GM18873 (cell line): ENCODE measurements around the gene KCTD14.
"Not testable (repeated sequence)": the region's sequence is repeated elsewhere in the genome, so short reads cannot be mapped to it uniquely, and the experiment has no call there.

Experiments used
- ATAC-seq: cut with Tn5 transposase; IDR thresholded peaks from one replicate; pipeline ENCODE4 v1.9.1; 2021; ENCODE audit warnings: mild to moderate bottlenecking, moderate library complexity, moderate number of reproducible peaks; ENCODE audit not compliant: unreplicated experiment, low FRiP score

KCTD14 gene, protein sequence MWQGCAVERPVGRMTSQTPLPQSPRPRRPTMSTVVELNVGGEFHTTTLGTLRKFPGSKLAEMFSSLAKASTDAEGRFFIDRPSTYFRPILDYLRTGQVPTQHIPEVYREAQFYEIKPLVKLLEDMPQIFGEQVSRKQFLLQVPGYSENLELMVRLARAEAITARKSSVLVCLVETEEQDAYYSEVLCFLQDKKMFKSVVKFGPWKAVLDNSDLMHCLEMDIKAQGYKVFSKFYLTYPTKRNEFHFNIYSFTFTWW

DNA sequence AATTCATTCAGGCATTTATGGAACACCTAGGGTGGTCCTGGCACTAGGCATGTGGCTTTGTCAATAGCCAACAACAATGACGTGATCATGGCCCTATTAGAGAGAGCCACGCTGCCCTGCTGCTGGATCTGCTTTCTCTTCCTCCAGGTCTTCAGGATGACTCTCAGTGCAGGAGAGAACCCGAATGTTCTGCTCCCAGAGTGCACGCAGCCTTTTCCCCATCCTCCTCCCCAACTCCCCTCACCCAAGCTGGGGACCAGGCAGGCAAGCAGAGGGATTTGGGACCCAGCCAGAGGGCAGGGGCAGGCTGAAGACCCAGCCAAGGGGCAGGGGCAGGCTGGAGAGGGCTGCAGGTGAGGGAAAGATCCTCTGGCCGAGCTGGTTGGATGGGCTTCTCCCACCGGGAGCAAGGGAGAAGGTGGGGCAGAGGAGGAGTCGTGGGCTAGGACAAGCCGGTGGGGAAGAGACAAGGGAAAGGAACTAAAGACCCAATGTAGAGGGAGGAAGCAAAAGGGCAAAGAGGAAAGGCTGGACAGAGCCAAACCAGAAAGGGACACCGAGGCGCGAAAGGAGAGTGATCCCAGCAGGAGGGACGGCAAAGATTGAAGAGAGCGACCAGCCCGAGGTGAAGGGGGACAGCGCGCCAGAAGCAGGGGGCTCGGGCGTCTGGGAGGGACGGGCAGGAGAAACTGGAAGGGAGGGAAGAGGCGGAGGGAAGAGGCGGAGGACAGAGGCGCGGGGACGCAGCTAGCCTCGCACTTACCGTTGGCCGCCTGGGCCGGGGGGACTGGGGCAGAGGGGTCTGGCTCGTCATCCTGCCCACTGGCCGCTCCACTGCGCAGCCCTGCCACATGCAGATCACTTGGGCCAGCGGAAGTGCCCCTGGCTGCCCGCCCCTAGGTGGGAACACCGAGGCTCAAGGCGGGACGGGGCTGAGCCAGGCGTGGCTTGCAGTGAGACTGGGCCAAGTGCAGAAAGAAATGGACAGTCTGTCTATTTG is at the start of gene KCTD14:
TSS of gene KCTD14 (minus strand) at position 880 of the 1,000 bp plus-strand sequence. CDS start at position 853, 27 bp downstream.
- no peak for ATAC-seq

GRCh38 chr11:78072455-78072854 is 49.4 kb upstream of the KCTD14 start:
- no peak for ATAC-seq

GRCh38 chr11:78071717-78072116 is 48.6 kb upstream of the KCTD14 start:
- no peak for ATAC-seq

DNA sequence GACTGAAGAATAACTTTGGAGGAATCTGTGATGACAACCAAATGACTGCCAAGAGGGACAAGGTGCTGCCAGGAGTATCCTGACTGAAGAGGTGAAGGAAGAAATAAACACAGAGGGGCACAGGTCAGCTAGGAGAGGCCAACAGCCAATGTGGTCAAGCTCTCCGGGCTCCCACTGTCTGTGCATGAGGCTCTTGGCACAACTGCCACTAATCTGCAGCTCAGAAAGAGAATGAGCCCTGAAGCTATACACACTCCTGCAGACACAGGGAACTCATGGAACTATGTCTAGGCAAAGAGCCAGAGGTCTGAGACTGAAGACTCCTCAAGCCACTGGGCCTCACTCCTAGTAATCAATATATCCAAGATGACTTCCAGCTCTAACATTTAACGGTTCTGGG is 47.5 kb upstream of the KCTD14 start:
- ATAC-seq = no peak

- ATAC-seq = no peak
Measured at GRCh38 chr11:78069465-78069864, 46.4 kb upstream of the KCTD14 start.

DNA sequence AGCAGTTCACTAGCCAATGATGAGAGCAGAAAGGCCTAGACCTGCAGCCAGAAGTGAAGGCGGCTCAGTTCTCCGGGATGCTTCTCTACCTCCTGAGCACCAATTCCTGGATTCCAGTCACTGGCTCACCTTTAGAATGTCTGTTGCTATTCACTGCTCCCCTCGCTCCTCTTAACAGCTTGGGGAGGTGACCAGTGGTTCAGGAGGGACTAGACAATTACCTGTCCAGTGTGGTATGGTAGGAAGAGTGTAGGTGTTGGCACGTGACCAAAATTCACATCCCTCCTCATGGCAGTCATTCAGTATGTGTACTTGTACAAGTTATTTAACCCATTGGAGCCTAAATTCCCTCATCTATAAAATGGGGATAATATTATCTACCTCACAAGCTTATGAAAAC is 44.6 kb upstream of the KCTD14 start:
- no peak for ATAC-seq

- no peak for ATAC-seq
Measured at GRCh38 chr11:78066471-78066870, 43.4 kb upstream of the KCTD14 start.

GRCh38 chr11:78065203-78065602 is 42.1 kb upstream of the KCTD14 start:
- ATAC-seq = no peak

- no peak for ATAC-seq
Measured at GRCh38 chr11:78063440-78064181, 40.5 kb upstream of the KCTD14 start, which contains the start of gene THRSP. TSS of gene THRSP (plus strand) at chr11:78063861. CDS start at chr11:78063882, 21 bp downstream.

DNA sequence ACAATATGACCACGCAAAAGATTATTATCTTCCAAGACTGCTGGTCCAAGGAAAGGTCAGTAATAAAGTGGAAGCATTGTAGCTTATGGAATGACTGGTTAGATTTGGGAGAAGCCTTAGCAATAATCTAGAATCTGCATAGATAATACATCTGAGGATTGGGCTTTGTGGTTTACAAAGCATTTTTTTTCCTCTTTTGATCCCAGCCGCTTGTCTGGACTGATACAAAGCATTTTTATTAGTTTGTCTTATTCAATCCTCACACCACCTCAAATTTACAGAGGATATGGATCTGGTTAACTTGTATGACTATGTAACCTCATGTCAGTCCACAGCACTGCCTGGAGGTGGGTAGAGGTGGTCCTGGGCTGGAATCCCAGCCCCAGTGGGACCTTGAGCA is 39.6 kb upstream of the KCTD14 start:
- no peak for ATAC-seq

- ATAC-seq = no peak
Measured at GRCh38 chr11:78061921-78062311, 38.8 kb upstream of the KCTD14 start.

- no peak for ATAC-seq
Measured at GRCh38 chr11:78061088-78061920, 38.2 kb upstream of the KCTD14 start.

GRCh38 chr11:78060533-78060932 is 37.5 kb upstream of the KCTD14 start:
- ATAC-seq = no peak

GRCh38 chr11:78059749-78060328 is 36.8 kb upstream of the KCTD14 start:
- ATAC-seq = not testable (repeated sequence)

- no peak for ATAC-seq
Measured at GRCh38 chr11:78057462-78058055, 34.5 kb upstream of the KCTD14 start.

DNA sequence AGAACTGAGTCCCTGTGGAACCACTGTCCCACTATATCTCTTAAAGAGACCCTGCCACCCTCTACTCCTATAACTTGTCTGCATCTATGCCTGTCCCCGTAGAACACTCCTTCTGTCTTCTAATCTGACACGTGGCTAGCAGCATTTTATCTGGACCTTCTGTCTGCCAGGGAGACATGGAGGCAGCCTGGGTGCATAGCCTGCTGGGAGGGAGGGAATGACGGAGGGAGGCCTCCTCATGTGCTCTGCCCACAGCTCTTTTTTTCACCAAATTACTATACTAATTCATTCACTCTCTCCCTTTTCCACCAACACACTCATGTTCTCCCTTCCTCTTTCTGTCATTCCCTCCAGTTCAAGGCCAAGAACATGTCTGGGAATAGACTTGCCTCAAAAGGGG is 33.0 kb upstream of the KCTD14 start:
- ATAC-seq = no peak

DNA sequence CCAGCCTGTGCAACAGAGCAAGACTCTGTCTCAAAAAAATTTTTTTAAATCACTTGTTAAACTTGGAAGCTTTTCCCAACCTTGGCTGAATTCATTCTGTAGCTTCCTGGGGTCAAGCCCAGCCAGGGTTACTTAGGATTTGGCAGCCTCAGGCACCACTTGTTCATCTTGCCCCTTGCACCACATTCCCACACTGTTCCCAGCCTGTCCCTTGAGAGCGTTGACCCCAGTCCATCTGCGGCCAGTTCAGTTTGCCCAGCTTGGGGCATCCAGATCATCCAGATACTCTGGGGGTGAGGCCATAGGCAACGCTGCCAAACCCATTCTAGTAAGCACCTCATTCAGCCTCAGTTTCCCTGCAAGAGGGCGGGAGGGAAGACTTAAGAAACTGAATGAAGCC is 31.9 kb upstream of the KCTD14 start:
- ATAC-seq = no peak

DNA sequence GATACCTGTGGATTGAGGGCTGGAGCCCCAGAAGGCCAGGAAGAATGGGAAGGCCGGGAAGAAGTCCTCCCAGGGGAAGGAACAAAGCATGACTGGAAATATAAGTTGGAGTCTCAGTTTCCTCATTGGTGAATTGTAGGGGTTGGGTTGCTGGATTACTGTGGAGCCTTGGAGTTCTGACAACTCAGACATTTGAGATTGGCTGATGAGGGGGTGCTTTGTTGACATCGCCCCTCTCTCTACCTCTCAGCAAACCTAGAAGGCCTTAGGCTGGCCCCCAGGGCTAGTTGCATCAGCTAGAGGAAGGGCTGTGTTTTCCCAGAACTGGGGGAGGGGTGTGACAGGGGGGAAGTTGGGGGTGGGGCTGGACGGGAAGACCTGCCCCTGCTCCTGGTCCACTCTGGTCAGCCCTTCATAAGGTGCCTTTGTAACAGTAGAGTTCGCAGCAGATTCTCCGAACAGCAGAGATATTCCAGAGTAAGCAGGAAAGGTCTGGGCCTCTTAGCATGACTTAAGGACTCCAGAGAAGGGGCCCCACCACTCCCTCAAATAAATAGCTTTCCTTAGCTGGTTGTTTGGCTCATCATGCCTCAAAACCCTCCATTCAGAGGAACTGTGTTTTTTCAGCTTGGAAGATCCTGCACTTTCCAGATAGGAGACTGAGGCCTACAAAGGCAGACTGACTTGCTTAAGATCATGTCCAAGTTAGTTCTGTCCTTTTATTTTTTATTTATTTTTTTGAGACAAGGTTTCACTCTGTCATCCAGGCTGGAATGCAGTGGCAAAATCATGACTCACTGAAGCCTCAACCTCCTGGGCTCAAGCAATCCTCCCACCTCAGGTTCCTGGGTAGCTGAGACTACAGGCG is 28.1 kb upstream of the KCTD14 start:
- no peak for ATAC-seq
